H1 (cell line): Measurements from ENCODE around the gene C3orf22. TPM values are rescaled to one million over a fixed set of nuclear protein-coding genes. Genes with fewer than 3 reads are reported as not detected.

Experiments
- CTCF ChIA-PET: fragments of 300-600 bp; sonication (Branson Sonifier 250); formaldehyde crosslinking; loops from one replicate; lab custom pipeline; 2021; ENCODE audit not compliant: partially characterized antibody; lab: Charles Lee
- POLR2A ChIA-PET: fragments of 300-600 bp; sonication (Branson Sonifier 250); formaldehyde crosslinking; loops from one replicate; lab custom pipeline; 2021; ENCODE audit warnings: inconsistent platforms; ENCODE audit not compliant: partially characterized antibody; lab: Charles Lee
- DNase-seq, 2 experiments: peaks; one replicate each; pipeline versions ENCODE4 v3.0.0 to v3.0.0-alpha.2; 2010 to 2022; ENCODE audit warnings: low spot score in 2 of 2, low read depth in 1 of 2, mixed read lengths in 1 of 2
- FAIRE-seq: peaks from 2 replicates; lab custom pipeline; 2011; peaks lifted over from hg19 to GRCh38; lab: Jason Lieb, UNC
- H2AFZ ChIP-seq: 2 replicates; pipeline ENCODE4 v1.8.1; 2012; ENCODE audit warnings: low read length, inconsistent platforms
- H2AK5ac ChIP-seq: 2 replicates; pipeline ENCODE4 v1.6.1; 2013; ENCODE audit warnings: low read depth, low read length
- H2BK120ac ChIP-seq: replicated peaks from 2 replicates; pipeline ENCODE3; 2013; ENCODE audit warnings: low read depth, low read length, inconsistent platforms
- H2BK12ac ChIP-seq: 2 replicates; pipeline ENCODE4 v1.6.1; 2013; ENCODE audit warnings: low read depth, low read length
- H2BK15ac ChIP-seq: 2 replicates; pipeline ENCODE4 v1.6.1; 2013; ENCODE audit warnings: low read length
- H2BK20ac ChIP-seq: 2 replicates; pipeline ENCODE4 v1.6.1; 2013; ENCODE audit warnings: low read length
- H2BK5ac ChIP-seq: 2 replicates; pipeline ENCODE4 v1.6.1; 2013; ENCODE audit warnings: low read depth, low read length
- H3K14ac ChIP-seq: 2 replicates; pipeline ENCODE4 v1.6.1; 2013; ENCODE audit warnings: inconsistent platforms; ENCODE audit not compliant: insufficient read length
- H3K18ac ChIP-seq: 2 replicates; pipeline ENCODE4 v1.6.1; 2013; ENCODE audit warnings: low read length; ENCODE audit errors: extremely low read depth
- H3K23ac ChIP-seq: 2 replicates; pipeline ENCODE4 v1.6.1; 2013; ENCODE audit warnings: inconsistent platforms; ENCODE audit not compliant: insufficient read length
- H3K23me2 ChIP-seq: 2 replicates; pipeline ENCODE4 v1.6.1; 2013; ENCODE audit warnings: low read depth, low read length
- H3K27ac ChIP-seq: 2 replicates; pipeline ENCODE4 v1.6.1; 2011; ENCODE audit warnings: low read depth, low read length, inconsistent platforms
- H3K27me3 ChIP-seq, 4 experiments: replicated peaks in 1 of 4; 1 replicate in 1 of 4; 2 replicates in 3 of 4; pipeline versions ENCODE4 v1.6.1 to v1.8.1; 2011 to 2013; ENCODE audit warnings: low read length in 3 of 4, mild to moderate bottlenecking in 3 of 4, inconsistent platforms in 2 of 4, mixed read lengths in 2 of 4, moderate library complexity in 1 of 4; ENCODE audit not compliant: control insufficient read depth in 3 of 4, insufficient read depth in 3 of 4; ENCODE audit errors: extremely low read depth in 1 of 4
- H3K36me3 ChIP-seq, 4 experiments: 2 replicates each; pipeline versions ENCODE4 v1.6.1 to v1.8.1; 2011 to 2013; ENCODE audit warnings: mild to moderate bottlenecking in 4 of 4, low read length in 3 of 4, moderate library complexity in 2 of 4, control low read depth in 1 of 4, inconsistent platforms in 1 of 4; ENCODE audit not compliant: insufficient read depth in 4 of 4, control insufficient read depth in 2 of 4
- H3K4ac ChIP-seq: replicated peaks from 2 replicates; pipeline ENCODE3; 2013; ENCODE audit warnings: low read length, low read depth, mixed read lengths, inconsistent platforms; ENCODE audit not compliant: insufficient read length
- H3K4me1 ChIP-seq, 4 experiments: replicated peaks in 1 of 4; 1 replicate in 1 of 4; 2 replicates in 3 of 4; pipeline versions ENCODE4 v1.6.1 to v1.8.1; 2011 to 2013; ENCODE audit warnings: low read length in 3 of 4, inconsistent platforms in 2 of 4, mixed read lengths in 1 of 4; ENCODE audit not compliant: insufficient read depth in 4 of 4, control insufficient read depth in 3 of 4
- H3K4me2 ChIP-seq, 2 experiments: 2 replicates each; pipeline versions ENCODE4 v1.6.1 to v1.8.1; 2011 to 2013; ENCODE audit warnings: low read depth in 2 of 2, low read length in 2 of 2, control low read depth in 1 of 2, inconsistent platforms in 1 of 2, mild to moderate bottlenecking in 1 of 2; ENCODE audit not compliant: insufficient read depth in 1 of 2
- H3K4me3 ChIP-seq, 4 experiments: fragments of 200-600, 300-600 bp in 1 of 4; sonication (generic), shearing (Covaris generic), sonication (Bioruptor Twin) in 1 of 4; 2 replicates each; pipeline versions ENCODE4 v1.5.1 to v1.8.1; 2011 to 2016; ENCODE audit warnings: low read length in 4 of 4, low read depth in 3 of 4, control low read depth in 2 of 4, inconsistent platforms in 2 of 4, mild to moderate bottlenecking in 2 of 4, mixed read lengths in 1 of 4, moderate library complexity in 1 of 4; ENCODE audit not compliant: insufficient read depth in 2 of 4; ENCODE audit errors: extremely low read depth in 1 of 4
- H3K56ac ChIP-seq: replicated peaks from 2 replicates; pipeline ENCODE3; 2013; ENCODE audit warnings: low read depth, mild to moderate bottlenecking, mixed read lengths, low read length, inconsistent platforms; ENCODE audit not compliant: insufficient read length
- H3K79me1 ChIP-seq: 2 replicates; pipeline ENCODE4 v1.6.1; 2013; ENCODE audit warnings: low read depth, low read length, control low read depth
- H3K79me2 ChIP-seq, 2 experiments: 2 replicates each; pipeline versions ENCODE4 v1.6.1 to v1.8.1; 2012 to 2013; ENCODE audit warnings: low read length in 2 of 2, mild to moderate bottlenecking in 2 of 2, inconsistent platforms in 1 of 2; ENCODE audit not compliant: insufficient read depth in 2 of 2, control insufficient read depth in 1 of 2
- H3K9ac ChIP-seq, 4 experiments: replicated peaks in 1 of 4; 1 replicate in 1 of 4; 2 replicates in 3 of 4; pipeline versions ENCODE4 v1.6.1 to v1.8.1; 2011 to 2013; ENCODE audit warnings: low read depth in 3 of 4, low read length in 3 of 4, control low read depth in 2 of 4, mild to moderate bottlenecking in 2 of 4, moderate library complexity in 2 of 4, inconsistent platforms in 1 of 4; ENCODE audit errors: extremely low read depth in 1 of 4
- H3K9me3 ChIP-seq, 2 experiments: 2 replicates each; pipeline versions ENCODE4 v1.6.1 to v1.8.1; 2012 to 2013; ENCODE audit warnings: mild to moderate bottlenecking in 2 of 2, moderate library complexity in 2 of 2, control low read depth in 1 of 2, inconsistent platforms in 1 of 2, low read depth in 1 of 2, low read length in 1 of 2, mixed read lengths in 1 of 2; ENCODE audit not compliant: insufficient read depth in 2 of 2
- H4K20me1 ChIP-seq, 2 experiments: replicated peaks in 1 of 2; 2 replicates each; pipeline versions ENCODE3 to v1.8.1; 2011 to 2013; ENCODE audit warnings: inconsistent platforms in 2 of 2, low read length in 2 of 2, mild to moderate bottlenecking in 1 of 2; ENCODE audit not compliant: insufficient read depth in 2 of 2, control insufficient read depth in 1 of 2
- H4K5ac ChIP-seq: 2 replicates; pipeline ENCODE4 v1.6.1; 2013; ENCODE audit warnings: low read length, low read depth, mixed read lengths, inconsistent platforms; ENCODE audit not compliant: insufficient read length
- H4K8ac ChIP-seq: 2 replicates; pipeline ENCODE4 v1.8.0; 2013; ENCODE audit warnings: mild to moderate bottlenecking, moderate library complexity, low read length, inconsistent platforms; ENCODE audit not compliant: insufficient read depth; ENCODE audit errors: extremely low read depth
- H4K91ac ChIP-seq: replicated peaks from 2 replicates; pipeline ENCODE3; 2013; ENCODE audit warnings: low read length, mixed read lengths, inconsistent platforms; ENCODE audit not compliant: insufficient read length
- EGR1 ChIP-seq: IDR thresholded peaks from 2 replicates; pipeline ENCODE4 v1.6.1; 2011; ENCODE audit warnings: low read depth, low read length, borderline replicate concordance
- GABPA ChIP-seq: IDR thresholded peaks from 2 replicates; pipeline ENCODE4 v1.6.1; 2011; ENCODE audit warnings: mild to moderate bottlenecking, low read length, moderate library complexity, borderline replicate concordance; ENCODE audit not compliant: insufficient read depth
- JUN ChIP-seq: IDR thresholded peaks from 2 replicates; pipeline ENCODE4 v1.6.1; 2011; ENCODE audit warnings: low read depth, mild to moderate bottlenecking, improper control_type of control experiment, low read length
- KDM1A ChIP-seq: fragments of 200-600, 300-600 bp; sonication (generic); IDR thresholded peaks from 2 replicates; pipeline ENCODE4 v1.7.1; 2016; ENCODE audit warnings: mild to moderate bottlenecking, low read length, borderline replicate concordance
- RFX5 ChIP-seq: IDR thresholded peaks from 2 replicates; pipeline ENCODE4 v1.6.1; 2011; ENCODE audit warnings: low read depth, low read length, improper control_type of control experiment, borderline replicate concordance
- RNF2 ChIP-seq: fragments of 200-900, 300-1000 bp; sonication (generic); IDR thresholded peaks from 2 replicates; pipeline ENCODE4 v1.7.1; 2016; ENCODE audit warnings: borderline replicate concordance, low read depth, mild to moderate bottlenecking, antibody characterized with exemption, low read length; ENCODE audit not compliant: poor library complexity, severe bottlenecking; ENCODE audit errors: missing control alignments
- SIN3A ChIP-seq, 2 experiments: IDR thresholded peaks in 1 of 2; conservative IDR thresholded peaks in 1 of 2; 2 replicates each; pipeline ENCODE4 v1.6.1; 2011 to 2012; ENCODE audit warnings: low read length in 2 of 2, improper control_type of control experiment in 1 of 2, low read depth in 1 of 2, mild to moderate bottlenecking in 1 of 2
- TAF1 ChIP-seq: IDR thresholded peaks from 2 replicates; pipeline ENCODE4 v1.6.1; 2011; ENCODE audit warnings: mild to moderate bottlenecking, low read depth, low read length
- TBP ChIP-seq: IDR thresholded peaks from 2 replicates; pipeline ENCODE4 v1.6.1; 2011; ENCODE audit warnings: low read depth, low read length, improper control_type of control experiment
- WGBS, 2 experiments: shearing (Covaris generic) in 1 of 2; methylation state at CpG; one replicate each; pipeline versions ENCODE4 v1.1.6 to v1.1.7; 2013 to 2015; ENCODE audit warnings: low lambda C conversion rate in 2 of 2, mixed read lengths in 2 of 2, inconsistent platforms in 1 of 2, low coverage in 1 of 2, missing lambda C conversion rate in 1 of 2; ENCODE audit not compliant: insufficient replicate concordance in 2 of 2, insufficient coverage in 1 of 2, insufficient read length in 1 of 2; ENCODE audit errors: extremely low coverage in 1 of 2, missing lambda C conversion rate in 1 of 2; 5-methylcytosine and 5-hydroxymethylcytosine counted together
- polyA plus RNA-seq, 7 experiments: library from polyadenylated mRNA; depleted of rRNA in 3 of 7; stranded (reverse) in 5 of 7; unstranded in 2 of 7; fragments of >200 nt in 5 of 7; fragments of 200-250 nt in 2 of 7; gene quantifications; 1 replicate in 5 of 7; 2 replicates in 1 of 7; 4 replicates in 1 of 7; pipeline versions ENCODE4 v1.2.1 to v1.2.3, GENCODE V29; 2011 to 2013; ENCODE audit warnings: missing spikeins in 2 of 7, mixed read lengths in 2 of 7
- total RNA-seq: library from RNA; stranded (reverse); fragmentation: NEBNext Ultra II Directional; extraction: Animal tissue kit (Norgen Biotek cat#: 25700); gene quantifications from 2 replicates; pipeline ENCODE4 v1.2.1, GENCODE V29; 2021

The C3orf22 gene
- total and polyA plus RNA-seq, 2 of the 8 experiments (the other 6 are each of a cell fraction or from before 2014, with no cell fraction given) = not detected

GRCh38 chr3:126582311-126582710 is 23.6 kb upstream of the C3orf22 start:
- CTCF ChIA-PET = interaction anchor here (0.9 to 1.8 kb wide), 2 partner anchors 12 to 13 kb away, joined by 3 to 6 read pairs; no protein-coding TSS in a partner anchor
- Histone ChIP-seq H3K4me3 (no peak overlapping the region), H3K36me3 (no peaks in the 10 kb centered on the region), H3K27me3 (no peaks in the 10 kb centered on the region; a peak in 1 of 7 replicates), H4K20me1 (no peaks in the 10 kb centered on the region), H3K79me1 (no peaks in the 10 kb centered on the region), H2BK5ac (no peak overlapping the region), H2BK12ac (no peak overlapping the region), H3K23me2 (no peaks in the 10 kb centered on the region), H2BK15ac (no peak overlapping the region), H4K8ac (no peak overlapping the region), H3K14ac (no peak overlapping the region), H3K9ac (no peak overlapping the region), H3K23ac (no peak overlapping the region), H4K5ac (no peak overlapping the region), H2AFZ (no peak overlapping the region), H3K4me1 (no peaks in the 10 kb centered on the region), H3K27ac (no peak overlapping the region), H3K9me3 (no peaks in the 10 kb centered on the region), H3K56ac (no peak overlapping the region), H2BK120ac (no peak overlapping the region), H3K18ac (no peak overlapping the region), H3K4me2 (no peak overlapping the region), H2AK5ac (no peak overlapping the region), H3K79me2 (no peaks in the 10 kb centered on the region), H4K91ac (no peak overlapping the region), H2BK20ac (no peak overlapping the region), H3K4ac (no peak overlapping the region)
- WGBS, 2 experiments = 86% methylated on average over 4 of the region's 4 CpGs; no CpG with 5 or more reads in 1 of the 2 experiments
- POLR2A ChIA-PET = no interaction called here
- no peak for FAIRE-seq
- no peak for TF ChIP-seq TAF1
- no peak for TF ChIP-seq RFX5
- no peak for TF ChIP-seq KDM1A
- TF ChIP-seq SIN3A (conservative IDR thresholded peaks at IDR 0.05 in 1 of 2, IDR thresholded peaks at IDR 0.05 in 1 of 2; ENCODE audit: low read depth in 1 of 2, low read length in 2 of 2) = no peak
- TF ChIP-seq RNF2 = no peak
- TF ChIP-seq TBP = no peak
- TF ChIP-seq GABPA = no peak
- no peak for TF ChIP-seq JUN
- no peak for TF ChIP-seq EGR1
- DNase-seq = no peak
